ENCODE data around the gene UBN1. TPM values are rescaled to one million over a fixed set of nuclear protein-coding genes. Genes with fewer than 3 reads are reported as not detected.

The UBN1 gene
- total and polyA plus RNA-seq, 2 of the 13 experiments (the other 11 are each of a cell fraction or from before 2014, with no cell fraction given): 10.6 to 23.5 TPM

- TF ChIP-seq ZFP91 (CRISPR knock-in tag; IDR thresholded peaks at IDR 0.05; ENCODE audit: borderline replicate concordance) (peak; percentile 83), CBX5 (CRISPR knock-in tag; IDR thresholded peaks at IDR 0.05; ENCODE audit: borderline replicate concordance) (peak; percentile 48; the same call in 1 of the 2 replicates), ELF3 (CRISPR knock-in tag; IDR thresholded peaks at IDR 0.05) (peak; percentile 36), BHLHE40 (IDR thresholded peaks at IDR 0.05; ENCODE audit: low read length) (no peak), ZNF691 (CRISPR knock-in tag; IDR thresholded peaks at IDR 0.05; ENCODE audit: borderline replicate concordance, low read depth) (0 out of 2 replicates have a peak, but pooled peaks have one; percentile 65), TIGD3 (CRISPR knock-in tag; IDR thresholded peaks at IDR 0.05; ENCODE audit: borderline replicate concordance) (no peak), SNAPC2 (CRISPR knock-in tag; IDR thresholded peaks at IDR 0.05) (no peak), PPARG (CRISPR knock-in tag; conservative IDR thresholded peaks at IDR 0.05) (0 out of 2 replicates have a peak, but pooled peaks have one; percentile 9), ZNF772 (CRISPR knock-in tag; IDR thresholded peaks at IDR 0.05) (peak; percentile 30; the same call in 1 of the 2 replicates), HNRNPL (IDR thresholded peaks at IDR 0.05; ENCODE audit: low read depth, low read length) (0 out of 2 replicates have a peak, but pooled peaks have one; percentile 60), PHF21A (CRISPR knock-in tag; IDR thresholded peaks at IDR 0.05) (peak; percentile 95), SKIL (CRISPR knock-in tag; IDR thresholded peaks at IDR 0.05; ENCODE audit: borderline replicate concordance) (peak; percentile 38; the same call in 1 of the 2 replicates), PATZ1 (CRISPR knock-in tag; IDR thresholded peaks at IDR 0.05) (peak; percentile 91), ZBTB10 (CRISPR knock-in tag; IDR thresholded peaks at IDR 0.05; ENCODE audit: borderline replicate concordance) (no peak), CEBPG (CRISPR knock-in tag; IDR thresholded peaks at IDR 0.05) (peak; percentile 62), NFKB2 (CRISPR knock-in tag; IDR thresholded peaks at IDR 0.05; ENCODE audit: borderline replicate concordance) (peak; percentile 47; the same call in 1 of the 2 replicates)
Measured at GRCh38 chr16:4924593-4925292, 77.5 kb downstream of the UBN1 start (continued).

All from HepG2 (cell line).